ENCODE data around the gene SPCS3.

GRCh38 chr4:176320976-176321361, 1.2 kb downstream of the SPCS3 start:
- TF ChIP-seq CTCF (IDR thresholded peaks at IDR 0.05) (no peak), POLR2A (IDR thresholded peaks at IDR 0.05) (no peak), EP300 (IDR thresholded peaks at IDR 0.05) (no peak)
